SK-N-SH treated with all-trans-retinoic acid at 6 μM for 48 hours (cell line): ENCODE measurements around the gene CATSPERB.

Experiments used
- ATAC-seq: fragments of 200-7000 bp; cut with Tn5 transposase; 3 replicates; pipeline ENCODE4 v1.9.1; 2020; ENCODE audit warnings: mild to moderate bottlenecking, moderate library complexity
- ARNTL ChIP-seq: fragments of 450-650 bp; formaldehyde crosslinking; IDR thresholded peaks from 2 replicates; pipeline ENCODE4 v1.5.0; 2020; ENCODE audit warnings: low read depth, mild to moderate bottlenecking, moderate library complexity, borderline replicate concordance
- BACH2 ChIP-seq: fragments of 250-450 bp; sonication (Bioruptor Pico); IDR thresholded peaks from 2 replicates; pipeline ENCODE4 v1.9.0; 2021; ENCODE audit warnings: mild to moderate bottlenecking, borderline replicate concordance
- CREB5 ChIP-seq: fragments of 250-450 bp; sonication (Bioruptor Pico); IDR thresholded peaks from 2 replicates; pipeline ENCODE4 v1.5.1; 2020; ENCODE audit warnings: low read depth, mild to moderate bottlenecking, moderate library complexity
- CSDC2 ChIP-seq: fragments of 250-450 bp; sonication (Bioruptor Pico); IDR thresholded peaks from 2 replicates; pipeline ENCODE4 v1.5.0; 2020; ENCODE audit warnings: mild to moderate bottlenecking, moderate library complexity
- CSRNP3 ChIP-seq: fragments of 250-450 bp; sonication (Bioruptor Pico); IDR thresholded peaks from 2 replicates; pipeline ENCODE4 v1.5.1; 2021; ENCODE audit warnings: mild to moderate bottlenecking, moderate library complexity
- ESRRG ChIP-seq: fragments of 250-450 bp; sonication (Bioruptor Pico); IDR thresholded peaks from 2 replicates; pipeline ENCODE4 v1.6.1; 2021; ENCODE audit warnings: mild to moderate bottlenecking
- GLIS3 ChIP-seq: fragments of 250-450 bp; sonication (Bioruptor Pico); IDR thresholded peaks from 2 replicates; pipeline ENCODE4 v1.5.0; 2020; ENCODE audit warnings: mild to moderate bottlenecking, moderate library complexity
- ISL1 ChIP-seq: fragments of 250-450 bp; sonication (Bioruptor Pico); IDR thresholded peaks from 2 replicates; pipeline ENCODE4 v2.1.2; 2022; ENCODE audit warnings: mild to moderate bottlenecking, moderate library complexity
- OSR1 ChIP-seq: fragments of 250-450 bp; sonication (Bioruptor Pico); IDR thresholded peaks from 2 replicates; pipeline ENCODE4 v1.8.0; 2022; ENCODE audit warnings: moderate library complexity, mild to moderate bottlenecking, inconsistent platforms
- PATZ1 ChIP-seq: fragments of 250-450 bp; sonication (Bioruptor Pico); IDR thresholded peaks from 2 replicates; pipeline ENCODE4 v1.8.0; 2020; ENCODE audit warnings: mild to moderate bottlenecking, moderate library complexity, borderline replicate concordance
- POU6F1 ChIP-seq: fragments of 250-450 bp; sonication (Bioruptor Pico); IDR thresholded peaks from 2 replicates; pipeline ENCODE4 v1.8.0; 2021; ENCODE audit warnings: low read depth, mild to moderate bottlenecking, moderate library complexity, borderline replicate concordance
- PPARA ChIP-seq: fragments of 250-450 bp; sonication (Bioruptor Pico); IDR thresholded peaks from 2 replicates; pipeline ENCODE4 v1.5.0; 2020; ENCODE audit warnings: mild to moderate bottlenecking, borderline replicate concordance
- RARB ChIP-seq: fragments of 250-450 bp; sonication (Bioruptor Pico); IDR thresholded peaks from 2 replicates; pipeline ENCODE4 v1.8.0; 2021; ENCODE audit warnings: mild to moderate bottlenecking, moderate library complexity
- SNAI2 ChIP-seq: fragments of 250-450 bp; sonication (Bioruptor Pico); IDR thresholded peaks from 2 replicates; pipeline ENCODE4 v1.5.0; 2020; ENCODE audit warnings: mild to moderate bottlenecking, moderate library complexity
- TCF4 ChIP-seq: fragments of 250-450 bp; sonication (Bioruptor Pico); IDR thresholded peaks from 2 replicates; pipeline ENCODE4 v1.8.0; 2021; ENCODE audit warnings: mild to moderate bottlenecking, moderate library complexity, borderline replicate concordance
- TOX ChIP-seq: fragments of 250-450 bp; sonication (Bioruptor Pico); IDR thresholded peaks from 2 replicates; pipeline ENCODE4 v1.8.0; 2021; ENCODE audit warnings: mild to moderate bottlenecking, moderate library complexity, borderline replicate concordance
- ZFP3 ChIP-seq: fragments of 250-450 bp; sonication (Bioruptor Pico); IDR thresholded peaks from 2 replicates; pipeline ENCODE4 v1.5.0; 2020; ENCODE audit warnings: mild to moderate bottlenecking, moderate library complexity
- ZFP30 ChIP-seq: fragments of 450-650 bp; formaldehyde crosslinking; IDR thresholded peaks from 2 replicates; pipeline ENCODE4 v1.5.0; 2022; ENCODE audit warnings: mild to moderate bottlenecking, moderate library complexity
- ZNF565 ChIP-seq: fragments of 450-650 bp; formaldehyde crosslinking; conservative IDR thresholded peaks from 2 replicates; pipeline ENCODE4 v1.5.0; 2020; ENCODE audit warnings: low read depth, mild to moderate bottlenecking, moderate library complexity
- ZNF70 ChIP-seq: fragments of 450-650 bp; formaldehyde crosslinking; IDR thresholded peaks from 2 replicates; pipeline ENCODE4 v1.5.0; 2020; ENCODE audit warnings: mild to moderate bottlenecking, moderate library complexity
- ZNF8 ChIP-seq: fragments of 450-650 bp; formaldehyde crosslinking; IDR thresholded peaks from 2 replicates; pipeline ENCODE4 v1.5.0; 2020; ENCODE audit warnings: mild to moderate bottlenecking, moderate library complexity

The CATSPERB gene

GRCh38 chr14:91774140-91775096 is 42.5 kb upstream of the CATSPERB start:
- no peak for ATAC-seq
- TF ChIP-seq OSR1 (CRISPR knock-in tag) = no peak
- no peak for TF ChIP-seq ZFP30
- TF ChIP-seq ZFP3 (CRISPR knock-in tag) = no peak
- no peak for TF ChIP-seq PATZ1 (CRISPR knock-in tag)
- TF ChIP-seq GLIS3 (CRISPR knock-in tag) = no peak
- no peak for TF ChIP-seq RARB (CRISPR knock-in tag)
- no peak for TF ChIP-seq ESRRG (CRISPR knock-in tag)
- TF ChIP-seq CSDC2 (CRISPR knock-in tag) = no peak
- TF ChIP-seq POU6F1 = no peak
- TF ChIP-seq ISL1 (CRISPR knock-in tag) = no peak

- TF ChIP-seq SNAI2 = no peak
- no peak for TF ChIP-seq ZNF565 (CRISPR knock-in tag)
- TF ChIP-seq CREB5 (CRISPR knock-in tag) = no peak
- TF ChIP-seq ZFP3 (CRISPR knock-in tag) = no peak
- no peak for TF ChIP-seq TOX (CRISPR knock-in tag)
- TF ChIP-seq OSR1 (CRISPR knock-in tag) = no peak
- TF ChIP-seq TCF4 (CRISPR knock-in tag) = no peak
- no peak for TF ChIP-seq POU6F1
- no peak for TF ChIP-seq ARNTL (CRISPR knock-in tag)
- no peak for TF ChIP-seq PATZ1 (CRISPR knock-in tag)
- TF ChIP-seq BACH2 (CRISPR knock-in tag) = no peak
- no peak for TF ChIP-seq ZNF8 (CRISPR knock-in tag)
- TF ChIP-seq PPARA (CRISPR knock-in tag) = no peak
- no peak for TF ChIP-seq ZNF70 (CRISPR knock-in tag)
- no peak for TF ChIP-seq CSRNP3 (CRISPR knock-in tag)
- TF ChIP-seq ESRRG (CRISPR knock-in tag) = no peak
- no peak for ATAC-seq
Observed at GRCh38 chr14:91770185-91770584, 38.3 kb upstream of the CATSPERB start.
